NCI-H524 treated with DMSO at 0.1 percent for 48 hours (cell line): Measurements from ENCODE around the gene XPO5.
"Not testable (repeated sequence)": the region's sequence is repeated elsewhere in the genome, so short reads cannot be mapped to it uniquely, and the experiment has no call there.

Source experiments
- DNase-seq: peaks from one replicate; lab custom pipeline; 2025; lab: John Stamatoyannopoulos, UW

The XPO5 gene

GRCh38 chr6:43584892-43585570 is 9.2 kb upstream of the XPO5 start:
- no peak for DNase-seq

DNA sequence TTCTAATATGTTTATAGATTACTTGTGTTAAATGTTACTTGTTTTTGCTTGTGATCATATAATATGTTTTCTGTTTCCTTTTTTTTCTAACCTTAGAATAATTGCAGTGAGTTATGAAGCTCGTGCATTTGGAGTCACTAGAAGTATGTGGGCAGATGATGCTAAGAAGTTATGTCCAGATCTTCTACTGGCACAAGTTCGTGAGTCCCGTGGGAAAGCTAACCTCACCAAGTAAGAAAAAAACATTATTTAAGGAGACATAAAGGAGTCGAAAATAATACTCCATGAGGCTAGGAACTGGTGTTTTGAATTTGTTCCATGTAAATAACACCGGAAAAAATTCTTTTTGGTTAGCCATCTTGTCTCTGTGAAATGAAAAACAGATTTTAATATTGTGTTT is 7.1 kb upstream of the XPO5 start:
- DNase-seq: no peak

GRCh38 chr6:43579171-43579570 is 3.3 kb upstream of the XPO5 start:
- no peak for DNase-seq

- DNase-seq: no peak
Observed at GRCh38 chr6:43578748-43579147, 2.9 kb upstream of the XPO5 start.

- no peak for DNase-seq
Observed at GRCh38 chr6:43575105-43575771, 600 bp downstream of the XPO5 start.

DNA sequence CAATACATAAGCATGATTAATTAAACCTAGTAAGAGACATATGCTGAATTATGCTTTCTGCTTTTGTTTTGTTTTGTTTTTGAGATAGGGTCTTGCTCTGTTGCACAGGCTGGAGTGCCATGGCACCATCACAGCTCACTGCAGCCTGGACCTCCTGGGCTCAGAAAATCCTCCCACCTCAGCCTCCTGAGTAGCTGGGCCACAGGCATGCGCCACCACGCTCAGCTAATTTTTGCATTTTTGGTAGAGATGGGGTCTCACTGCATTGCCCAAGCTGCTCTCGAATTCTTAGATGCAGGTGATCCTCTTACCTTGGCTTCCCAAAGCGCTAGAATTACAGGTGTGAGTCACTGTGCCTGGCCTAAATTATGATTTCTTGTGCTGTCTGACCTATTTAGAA is 3.8 kb downstream of the XPO5 start:
- no peak for DNase-seq

DNA sequence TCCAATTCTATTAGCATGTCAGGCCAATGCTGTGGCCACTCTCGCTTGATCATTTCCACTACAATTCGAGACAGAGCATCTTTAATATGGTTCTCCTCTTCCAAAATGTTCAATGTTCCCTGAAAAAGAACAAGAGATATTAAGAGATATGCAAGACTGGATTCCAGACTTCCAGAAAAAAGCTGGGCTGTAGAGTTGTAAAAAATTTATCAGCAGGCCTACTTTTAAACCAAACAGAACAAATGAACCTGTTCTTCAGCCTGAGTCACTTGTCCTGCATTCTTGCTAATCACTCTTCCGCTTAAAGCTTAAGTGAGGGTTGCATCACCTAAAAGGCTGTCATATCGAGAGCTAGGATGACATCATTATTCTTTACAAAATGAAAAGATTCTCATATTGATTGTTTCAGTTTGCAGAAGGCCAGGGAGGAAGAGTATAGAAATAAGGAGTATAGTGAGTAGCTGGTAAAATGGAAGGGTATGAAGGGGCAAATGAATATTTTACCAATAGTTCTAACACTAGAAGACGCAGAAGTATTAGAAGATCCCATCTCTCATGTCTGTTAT is 4.9 kb downstream of the XPO5 start:
- DNase-seq: no peak

- no peak for DNase-seq
Observed at GRCh38 chr6:43559328-43559727, 16.5 kb downstream of the XPO5 start.

DNA sequence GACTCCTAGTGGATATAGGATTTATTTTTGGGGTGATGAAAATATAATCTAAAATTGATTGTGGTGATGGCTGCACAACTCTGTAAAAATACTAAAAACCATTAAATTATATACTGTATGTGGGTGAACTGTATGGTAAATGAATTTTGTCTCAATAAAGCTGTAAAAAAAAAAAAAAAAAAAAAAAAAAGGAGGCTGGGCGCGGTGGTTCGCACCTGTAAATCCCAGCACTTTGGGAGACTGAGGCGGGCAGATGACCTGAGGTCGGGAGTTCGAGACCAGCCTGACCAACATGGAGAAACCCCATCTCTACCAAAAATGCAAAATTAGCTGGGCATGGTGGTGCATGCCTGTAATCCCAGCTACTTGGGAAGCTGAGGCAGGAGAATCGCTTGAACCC is 18.2 kb downstream of the XPO5 start:
- DNase-seq: not testable (repeated sequence)

GRCh38 chr6:43547222-43547621 is 28.6 kb downstream of the XPO5 start:
- no peak for DNase-seq

GRCh38 chr6:43544461-43544860 is 31.4 kb downstream of the XPO5 start:
- DNase-seq: no peak

- no peak for DNase-seq
Observed at GRCh38 chr6:43541774-43542471, 33.9 kb downstream of the XPO5 start.

- no peak for DNase-seq
Observed at GRCh38 chr6:43540507-43540906, 35.3 kb downstream of the XPO5 start.

DNA sequence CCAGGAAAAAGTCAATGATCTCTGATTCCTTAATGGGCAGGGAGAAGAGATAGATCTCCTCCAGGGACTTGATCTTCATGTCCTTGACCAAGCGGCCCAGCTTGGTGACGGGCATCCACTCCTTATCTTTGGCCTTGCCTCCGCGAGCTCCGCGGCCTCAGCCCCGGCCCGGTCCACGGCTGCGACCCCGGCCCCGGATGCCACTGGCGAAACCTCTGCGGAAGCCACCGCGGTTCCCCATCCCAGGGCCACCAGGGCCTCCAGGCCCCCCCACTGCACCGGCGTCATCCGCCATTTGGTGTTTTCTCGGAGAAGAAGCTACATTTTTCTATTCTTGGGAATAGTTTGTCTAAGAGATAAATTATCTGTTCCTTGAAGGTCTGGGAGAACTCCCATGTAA is 36.4 kb downstream of the XPO5 start:
- DNase-seq: not testable (repeated sequence)

GRCh38 chr6:43538986-43539385 is 36.9 kb downstream of the XPO5 start:
- not testable (repeated sequence) for DNase-seq

- DNase-seq: no peak
Observed at GRCh38 chr6:43532201-43532600, 43.6 kb downstream of the XPO5 start.

DNA sequence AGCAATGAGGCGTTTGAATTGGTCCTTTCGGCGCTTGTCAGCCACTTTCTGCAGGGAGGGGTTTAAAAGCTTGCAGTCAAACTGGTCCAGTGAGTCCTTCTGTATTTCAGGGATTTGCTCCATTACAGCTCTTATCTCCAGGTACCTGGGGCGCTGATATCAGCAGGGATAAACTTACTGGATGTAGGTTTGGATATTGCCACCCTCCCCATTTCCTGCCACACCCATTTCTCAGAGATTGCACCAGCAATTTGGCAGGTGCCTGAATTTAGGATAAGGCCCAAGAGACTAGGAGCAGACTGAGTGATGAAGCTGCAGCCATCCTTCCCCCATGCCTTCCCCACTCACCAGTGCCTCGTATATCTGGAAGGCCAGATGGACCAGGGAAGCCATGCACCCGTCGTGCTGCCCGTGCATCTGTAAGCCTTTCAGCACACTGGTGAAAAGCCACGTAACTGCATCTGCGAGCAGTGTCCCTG is 51.3 kb downstream of the XPO5 start:
- no peak for DNase-seq

- DNase-seq: no peak
Observed at GRCh38 chr6:43523284-43523683, 52.6 kb downstream of the XPO5 start.

GRCh38 chr6:43522547-43523261 is 53.1 kb downstream of the XPO5 start:
- DNase-seq: no peak

DNA sequence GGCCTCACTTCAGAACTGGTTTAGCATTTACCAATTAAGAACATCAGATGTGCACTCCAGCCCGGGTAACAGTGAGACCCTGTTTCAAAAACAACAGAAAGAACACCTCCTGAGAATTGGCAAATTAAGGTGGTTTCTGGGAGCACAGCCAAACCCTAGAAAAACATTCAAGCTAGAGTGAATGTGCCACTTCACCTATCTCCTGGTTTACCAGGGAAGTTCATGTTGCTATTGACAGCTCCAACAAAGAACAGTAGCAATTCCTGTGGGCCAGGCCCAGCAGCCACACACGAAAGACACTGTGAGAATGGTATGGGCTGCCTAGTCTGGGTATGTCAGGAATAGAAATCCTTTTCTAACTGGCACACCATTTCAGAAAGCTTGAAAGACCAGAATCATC is 54.0 kb downstream of the XPO5 start:
- no peak for DNase-seq

GRCh38 chr6:43520097-43520496 is 55.7 kb downstream of the XPO5 start:
- no peak for DNase-seq
